ENCODE measurements around the gene KDM8.
A peak's percentile ranks its signal among the peaks of the same experiment; 100 is the strongest.

The KDM8 gene

GRCh38 chr16:27264151-27264550 lies 60.8 kb downstream of the KDM8 start:
- Histone ChIP-seq H3K27me3 (ENCODE audit: low read depth, low read length) (no peaks in the 10 kb centered on the region), H3K4me3 (ENCODE audit: low read depth in 1 of 2, low read length in 2 of 2) (no peak overlapping the region), H3K36me3 (ENCODE audit: control insufficient read depth in 1 of 2, insufficient read depth in 2 of 2, low read length in 2 of 2) (no peaks in the 10 kb centered on the region), H3K9me3 (ENCODE audit: control insufficient read depth in 1 of 2, low read length in 2 of 2) (no peaks in the 10 kb centered on the region), H3K4me1 (ENCODE audit: control insufficient read depth in 1 of 2, insufficient read depth in 2 of 2, low read length in 2 of 2) (peaks cover 0 to 2% of the 10 kb centered on the region in 2 donors), H3K27ac (ENCODE audit: low read length) (no peak overlapping the region)

- no peak overlapping the region for H3K27ac ChIP-seq (ENCODE audit: low read length)
- H3K9me3 ChIP-seq (ENCODE audit: control insufficient read depth in 1 of 2, low read length in 2 of 2) = no peaks in the 10 kb centered on the region
- H3K4me3 ChIP-seq (ENCODE audit: low read depth in 1 of 2, low read length in 2 of 2) = no peak overlapping the region
- H3K4me1 ChIP-seq (ENCODE audit: control insufficient read depth in 1 of 2, insufficient read depth in 2 of 2, low read length in 2 of 2) = peaks cover 3 to 4% of the 10 kb centered on the region in 2 donors
- no peaks in the 10 kb centered on the region for H3K36me3 ChIP-seq (ENCODE audit: control insufficient read depth in 1 of 2, insufficient read depth in 2 of 2, low read length in 2 of 2)
- H3K27me3 ChIP-seq (ENCODE audit: low read depth, low read length) = no peaks in the 10 kb centered on the region
Measured at GRCh38 chr16:27265982-27266381, 62.7 kb downstream of the KDM8 start.

- H3K9me3 ChIP-seq (ENCODE audit: control insufficient read depth in 1 of 2, low read length in 2 of 2) = no peaks in the 10 kb centered on the region
- no peak overlapping the region for H3K27ac ChIP-seq (ENCODE audit: low read length)
- no peak overlapping the region for H3K4me3 ChIP-seq (ENCODE audit: low read depth in 1 of 2, low read length in 2 of 2)
- peaks cover 3 to 4% of the 10 kb centered on the region in 2 donors for H3K4me1 ChIP-seq (ENCODE audit: control insufficient read depth in 1 of 2, insufficient read depth in 2 of 2, low read length in 2 of 2)
- no peaks in the 10 kb centered on the region for H3K36me3 ChIP-seq (ENCODE audit: control insufficient read depth in 1 of 2, insufficient read depth in 2 of 2, low read length in 2 of 2)
- H3K27me3 ChIP-seq (ENCODE audit: low read depth, low read length) = no peaks in the 10 kb centered on the region
Measured at GRCh38 chr16:27267037-27267677, 63.8 kb downstream of the KDM8 start.

- no peaks in the 10 kb centered on the region for H3K36me3 ChIP-seq (ENCODE audit: control insufficient read depth in 1 of 2, insufficient read depth in 2 of 2, low read length in 2 of 2)
- H3K9me3 ChIP-seq (ENCODE audit: control insufficient read depth in 1 of 2, low read length in 2 of 2) = no peaks in the 10 kb centered on the region
- H3K4me3 ChIP-seq (ENCODE audit: low read depth in 1 of 2, low read length in 2 of 2) = peak within 1 kb of the TSS; percentile 80 to 95
- peak within 1 kb of the TSS; percentile 81 for H3K27ac ChIP-seq (ENCODE audit: low read length)
- peaks cover 3 to 4% of the 10 kb centered on the region in 2 donors for H3K4me1 ChIP-seq (ENCODE audit: control insufficient read depth in 1 of 2, insufficient read depth in 2 of 2, low read length in 2 of 2)
- no peaks in the 10 kb centered on the region for H3K27me3 ChIP-seq (ENCODE audit: low read depth, low read length)
Measured at GRCh38 chr16:27268376-27269299, 65.3 kb downstream of the KDM8 start, which contains the start of gene NSMCE1. TSS of gene NSMCE1 (minus strand) at chr16:27268772. CDS start at chr16:27257570, 11,202 bp downstream.

GRCh38 chr16:27269300-27270150 lies 66.2 kb downstream of the KDM8 start:
- Histone ChIP-seq H3K9me3 (ENCODE audit: control insufficient read depth in 1 of 2, low read length in 2 of 2) (no peaks in the 10 kb centered on the region), H3K27ac (ENCODE audit: low read length) (no peak overlapping the region), H3K27me3 (ENCODE audit: low read depth, low read length) (no peaks in the 10 kb centered on the region), H3K36me3 (ENCODE audit: control insufficient read depth in 1 of 2, insufficient read depth in 2 of 2, low read length in 2 of 2) (no peaks in the 10 kb centered on the region), H3K4me1 (ENCODE audit: control insufficient read depth in 1 of 2, insufficient read depth in 2 of 2, low read length in 2 of 2) (peaks cover 3 to 4% of the 10 kb centered on the region in 2 donors), H3K4me3 (ENCODE audit: low read depth in 1 of 2, low read length in 2 of 2) (peak overlapping the region; percentile 80 to 95)

- H3K9me3 ChIP-seq (ENCODE audit: control insufficient read depth in 1 of 2, low read length in 2 of 2) = no peaks in the 10 kb centered on the region
- no peak overlapping the region for H3K27ac ChIP-seq (ENCODE audit: low read length)
- H3K36me3 ChIP-seq (ENCODE audit: control insufficient read depth in 1 of 2, insufficient read depth in 2 of 2, low read length in 2 of 2) = no peaks in the 10 kb centered on the region
- H3K4me3 ChIP-seq (ENCODE audit: low read depth in 1 of 2, low read length in 2 of 2) = no peak overlapping the region
- peaks cover 3 to 4% of the 10 kb centered on the region in 2 donors for H3K4me1 ChIP-seq (ENCODE audit: control insufficient read depth in 1 of 2, insufficient read depth in 2 of 2, low read length in 2 of 2)
- H3K27me3 ChIP-seq (ENCODE audit: low read depth, low read length) = no peaks in the 10 kb centered on the region
Measured at GRCh38 chr16:27270349-27270748, 67.0 kb downstream of the KDM8 start.
